ENCODE data around the gene AUP1. TPM values are rescaled to one million over a fixed set of nuclear protein-coding genes. Genes with fewer than 3 reads are reported as not detected.

Gene AUP1
- total RNA-seq, 6 experiments from 2014 or later = 81.0 to 119 (median 94.6) TPM

DNA sequence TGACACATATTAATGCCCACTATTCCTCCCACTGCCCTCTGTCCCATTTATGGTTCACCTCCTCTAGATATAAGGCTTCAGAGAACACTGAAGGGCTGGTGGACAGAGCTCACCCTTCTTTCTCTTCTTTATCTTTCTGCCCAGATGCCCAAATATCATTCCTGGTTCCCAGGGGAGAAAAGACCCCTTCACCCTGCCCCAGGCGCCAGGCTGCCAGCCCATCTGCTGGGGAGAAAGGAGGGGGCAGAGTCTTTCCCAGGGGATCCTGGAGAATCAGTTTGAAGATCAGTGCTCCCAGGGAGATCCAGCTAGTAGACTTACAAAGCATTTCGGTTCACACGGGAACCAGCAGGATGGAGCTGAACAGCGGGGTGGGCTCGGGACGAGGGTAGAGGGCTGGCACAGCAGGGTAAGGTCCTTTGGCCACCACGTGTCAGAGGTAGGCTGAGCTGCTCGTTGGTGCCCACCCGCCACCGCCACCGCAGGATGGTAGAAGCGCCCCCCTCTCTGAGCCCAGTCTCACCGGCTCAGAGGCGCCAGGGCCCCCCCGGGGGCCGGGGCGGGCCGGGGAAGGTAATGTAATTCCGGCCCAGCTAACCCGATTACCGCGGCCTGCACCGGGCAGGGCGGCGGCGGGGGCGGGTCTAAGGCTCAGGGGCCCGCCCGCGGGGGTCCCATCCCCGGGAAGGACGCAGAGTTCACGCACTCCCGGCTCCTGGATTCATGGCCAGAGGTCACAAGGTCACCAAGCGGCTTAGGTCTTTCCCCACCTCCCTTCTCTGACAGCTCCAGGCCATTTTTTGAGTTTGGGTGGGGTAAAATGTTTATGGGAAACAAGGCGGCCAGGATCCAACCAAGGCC, 16.5 kb downstream of the AUP1 start:
- Mint-ChIP-seq H3K36me3 (ENCODE audit: low read depth) (peaks cover 5% of the 10 kb centered on the region; the same call in 1 of the 2 replicates), H3K4me3 (no peak overlapping the region), H3K9me3 (no peaks in the 10 kb centered on the region), H3K27me3 (ENCODE audit: insufficient read depth) (peaks cover 42% of the 10 kb centered on the region), H3K27ac (no peak overlapping the region), H3K4me1 (ENCODE audit: low read depth) (peaks cover 25% of the 10 kb centered on the region)
- DNase-seq = no peak
- TF ChIP-seq, protein P1, sequence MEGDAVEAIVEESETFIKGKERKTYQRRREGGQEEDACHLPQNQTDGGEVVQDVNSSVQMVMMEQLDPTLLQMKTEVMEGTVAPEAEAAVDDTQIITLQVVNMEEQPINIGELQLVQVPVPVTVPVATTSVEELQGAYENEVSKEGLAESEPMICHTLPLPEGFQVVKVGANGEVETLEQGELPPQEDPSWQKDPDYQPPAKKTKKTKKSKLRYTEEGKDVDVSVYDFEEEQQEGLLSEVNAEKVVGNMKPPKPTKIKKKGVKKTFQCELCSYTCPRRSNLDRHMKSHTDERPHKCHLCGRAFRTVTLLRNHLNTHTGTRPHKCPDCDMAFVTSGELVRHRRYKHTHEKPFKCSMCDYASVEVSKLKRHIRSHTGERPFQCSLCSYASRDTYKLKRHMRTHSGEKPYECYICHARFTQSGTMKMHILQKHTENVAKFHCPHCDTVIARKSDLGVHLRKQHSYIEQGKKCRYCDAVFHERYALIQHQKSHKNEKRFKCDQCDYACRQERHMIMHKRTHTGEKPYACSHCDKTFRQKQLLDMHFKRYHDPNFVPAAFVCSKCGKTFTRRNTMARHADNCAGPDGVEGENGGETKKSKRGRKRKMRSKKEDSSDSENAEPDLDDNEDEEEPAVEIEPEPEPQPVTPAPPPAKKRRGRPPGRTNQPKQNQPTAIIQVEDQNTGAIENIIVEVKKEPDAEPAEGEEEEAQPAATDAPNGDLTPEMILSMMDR (IDR thresholded peaks at IDR 0.05) = no peak

DNA sequence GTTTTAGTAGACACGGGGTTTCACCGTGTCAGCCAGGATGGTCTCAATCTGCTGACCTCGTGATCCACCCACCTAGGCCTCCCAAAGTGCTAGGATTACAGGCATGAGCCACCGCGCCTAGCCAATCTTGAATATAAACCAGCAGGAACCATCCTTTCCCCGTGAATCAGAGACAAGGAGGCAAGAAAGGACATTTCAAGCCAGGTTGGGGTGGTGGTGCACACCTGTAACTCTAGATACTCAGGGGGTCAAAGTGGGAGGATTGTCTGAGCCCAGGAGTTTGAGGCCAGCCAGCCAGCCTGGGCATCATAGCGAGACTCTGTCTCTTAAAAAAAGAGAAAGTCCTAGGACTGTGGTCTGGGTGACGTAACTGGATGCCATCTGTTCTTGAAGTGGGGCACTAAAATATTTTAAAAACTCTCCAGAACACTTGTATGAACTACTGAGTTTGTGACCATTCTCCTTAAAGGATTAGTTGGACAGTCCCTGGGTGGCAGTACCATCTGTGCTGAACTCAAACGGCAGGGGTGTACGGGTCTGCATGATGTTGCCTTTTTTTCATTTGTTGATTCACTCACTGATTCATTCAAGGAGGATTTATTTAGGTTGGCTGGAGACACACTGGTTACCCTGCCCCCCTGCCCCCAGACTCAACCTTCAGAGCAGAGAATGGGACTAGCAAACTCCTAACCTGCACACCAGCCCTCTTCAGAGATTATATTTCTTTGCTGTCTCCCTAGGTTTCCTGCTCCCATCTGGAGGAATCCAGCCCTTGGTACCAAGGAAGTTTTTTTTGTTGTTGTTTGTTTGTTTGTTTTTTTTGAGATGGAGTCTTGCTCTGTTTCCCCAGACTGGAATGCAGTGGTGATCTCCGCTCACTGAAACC, 18.2 kb downstream of the AUP1 start:
- H3K9me3 Mint-ChIP-seq = no peaks in the 10 kb centered on the region
- H3K36me3 Mint-ChIP-seq (ENCODE audit: low read depth) = peaks cover 6% of the 10 kb centered on the region
- TF ChIP-seq, protein P1 (IDR thresholded peaks at IDR 0.05) = no peak
- no peak overlapping the region for H3K27ac Mint-ChIP-seq
- H3K27me3 Mint-ChIP-seq (ENCODE audit: insufficient read depth) = peaks cover 29% of the 10 kb centered on the region
- peaks cover 33% of the 10 kb centered on the region for H3K4me1 Mint-ChIP-seq (ENCODE audit: low read depth)
- no peak for DNase-seq
- H3K4me3 Mint-ChIP-seq = no peak overlapping the region; the same call in 1 of the 2 replicates

DNA sequence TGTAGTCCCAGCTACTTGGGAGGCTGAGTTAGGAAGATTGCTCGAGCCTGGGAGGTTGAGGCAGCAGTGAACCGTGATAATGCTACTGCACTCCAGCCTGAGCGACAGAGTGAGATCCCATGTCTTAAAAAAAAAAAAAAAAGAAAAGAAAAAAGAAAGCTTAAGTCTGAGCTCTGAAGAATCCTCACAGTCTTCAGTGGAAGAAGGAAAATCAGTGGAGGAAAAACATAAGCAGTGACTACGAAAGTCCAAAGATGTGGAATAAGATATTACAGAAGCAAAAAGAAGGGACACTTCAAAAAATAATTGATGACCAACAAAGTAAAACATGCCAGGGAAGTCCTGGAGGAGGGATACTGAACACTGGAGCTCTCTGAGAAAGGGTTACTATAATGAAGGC, 19.2 kb downstream of the AUP1 start:
- TF ChIP-seq, protein P1 (IDR thresholded peaks at IDR 0.05) = no peak

DNA sequence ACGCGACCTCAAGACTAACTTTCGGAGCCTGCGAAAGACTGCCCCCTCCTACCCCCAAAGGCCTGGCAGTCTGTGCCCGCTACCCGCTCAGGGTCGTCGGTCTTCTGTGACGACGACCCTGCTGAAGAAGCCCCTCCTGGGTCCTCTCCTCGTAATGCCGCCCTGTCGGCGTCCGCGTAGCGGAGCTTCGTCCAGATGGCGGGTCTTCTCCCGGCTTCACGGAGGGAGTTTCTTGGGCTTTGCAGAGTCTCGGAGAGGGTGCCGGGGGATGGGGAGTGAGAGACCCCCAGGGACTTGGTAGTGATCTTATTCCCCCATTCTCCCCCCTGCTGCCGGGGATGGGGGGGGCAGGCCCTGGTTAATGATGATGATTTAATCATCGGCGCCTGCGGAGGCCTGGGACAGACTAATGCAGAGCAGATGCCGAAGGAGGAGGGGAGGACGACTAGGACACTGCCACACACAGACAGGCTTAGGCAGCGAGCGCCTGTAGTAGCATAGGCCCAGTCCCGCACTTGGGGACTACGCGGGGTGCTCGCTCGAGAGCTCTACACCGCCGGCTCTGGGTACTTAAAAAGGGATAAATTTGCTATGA, 21.5 kb downstream of the AUP1 start:
- H3K9me3 Mint-ChIP-seq = no peaks in the 10 kb centered on the region
- DNase-seq = peak; percentile 58
- peak overlapping the region; percentile 98 for H3K4me3 Mint-ChIP-seq
- peaks cover 17% of the 10 kb centered on the region for H3K27me3 Mint-ChIP-seq (ENCODE audit: insufficient read depth)
- peak overlapping the region; percentile 100 for H3K27ac Mint-ChIP-seq
- peaks cover 63% of the 10 kb centered on the region for H3K4me1 Mint-ChIP-seq (ENCODE audit: low read depth)
- peaks cover 22% of the 10 kb centered on the region for H3K36me3 Mint-ChIP-seq (ENCODE audit: low read depth)
- TF ChIP-seq, protein P1 (IDR thresholded peaks at IDR 0.05) = no peak

More for the DNA sequence above, 19.2 kb downstream of the AUP1 start:
- Mint-ChIP-seq H3K4me1 (ENCODE audit: low read depth) (peaks cover 42% of the 10 kb centered on the region), H3K4me3 (no peak overlapping the region), H3K9me3 (no peaks in the 10 kb centered on the region), H3K36me3 (ENCODE audit: low read depth) (peaks cover 8% of the 10 kb centered on the region), H3K27ac (no peak overlapping the region), H3K27me3 (ENCODE audit: insufficient read depth) (peaks cover 24% of the 10 kb centered on the region)
- DNase-seq = no peak

DNA sequence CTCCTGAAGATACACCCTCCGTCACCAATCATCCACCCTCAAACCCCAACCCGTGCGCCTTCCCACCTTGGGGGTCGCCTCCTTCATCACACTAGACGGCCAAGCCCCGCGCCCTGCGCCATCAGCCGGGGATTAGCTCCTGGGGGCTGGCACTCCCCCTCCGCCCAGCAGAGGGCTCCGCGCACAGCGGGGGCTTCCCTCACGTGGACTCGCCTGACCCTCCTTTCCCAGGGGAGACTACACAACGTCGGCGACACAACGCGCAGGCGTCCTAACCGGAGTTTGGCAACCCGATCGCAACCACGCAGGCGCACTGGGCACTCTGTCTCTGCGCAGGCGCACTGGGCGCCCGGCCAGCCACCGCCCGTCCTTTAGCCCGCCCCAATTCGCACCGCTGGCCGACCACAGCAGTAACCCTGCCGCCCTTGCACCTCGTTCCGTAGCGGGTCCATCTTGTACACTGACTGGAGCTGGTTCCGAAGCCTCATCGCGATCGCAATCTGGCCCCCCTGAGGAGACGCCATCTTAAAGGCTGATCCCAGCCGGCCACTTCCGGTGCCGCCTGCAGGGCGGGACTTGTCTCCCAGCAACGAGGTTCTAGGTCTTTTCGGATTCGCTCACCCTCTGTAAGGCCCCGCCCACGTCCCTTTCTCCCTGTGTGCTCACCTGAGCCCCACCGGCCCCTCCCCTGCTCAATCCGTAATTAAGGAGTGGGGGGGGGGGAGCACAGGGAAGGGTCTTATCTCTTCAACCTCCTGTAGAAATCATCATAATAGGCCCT, 22.2 kb downstream of the AUP1 start, which contains the start of gene PCGF1:
Gene PCGF1 (minus strand): TSS at position 551 of the 781 bp plus-strand sequence. CDS start 27 bp downstream, at position 524.
- H3K27me3 Mint-ChIP-seq (ENCODE audit: insufficient read depth) = peaks cover 15% of the 10 kb centered on the region
- no peaks in the 10 kb centered on the region for H3K9me3 Mint-ChIP-seq
- peaks cover 69% of the 10 kb centered on the region for H3K4me1 Mint-ChIP-seq (ENCODE audit: low read depth)
- TF ChIP-seq, protein P1 (IDR thresholded peaks at IDR 0.05) = peak; percentile 70
- peak; percentile 95 for DNase-seq
- H3K4me3 Mint-ChIP-seq = peak within 1 kb of the TSS; percentile 98
- H3K36me3 Mint-ChIP-seq (ENCODE audit: low read depth) = peaks cover 22% of the 10 kb centered on the region
- H3K27ac Mint-ChIP-seq = peak within 1 kb of the TSS; percentile 100
